ENCODE results near the gene MAP7D3.
"Not testable (repeated sequence)": the region's sequence is repeated elsewhere in the genome, so short reads cannot be mapped to it uniquely, and the experiment has no call there.

MAP7D3 gene

GRCh38 chrX:136250191-136251040 is 784 bp downstream of the MAP7D3 start:
- no peak for DNase-seq (ENCODE audit: low read depth)

- no peak for DNase-seq (ENCODE audit: low read depth)
Observed at GRCh38 chrX:136246201-136246600, 5.0 kb downstream of the MAP7D3 start.

- DNase-seq (ENCODE audit: low read depth), result not testable (repeated sequence)
Observed at GRCh38 chrX:136237849-136238248, 13.4 kb downstream of the MAP7D3 start.

GRCh38 chrX:136237074-136237473 is 14.1 kb downstream of the MAP7D3 start:
- DNase-seq (ENCODE audit: low read depth), result no peak

- no peak for DNase-seq (ENCODE audit: low read depth)
Observed at GRCh38 chrX:136228839-136229207, 22.4 kb downstream of the MAP7D3 start.

GRCh38 chrX:136227948-136228838 is 23.0 kb downstream of the MAP7D3 start:
- DNase-seq (ENCODE audit: low read depth), result no peak

- no peak for DNase-seq (ENCODE audit: low read depth)
Observed at GRCh38 chrX:136227074-136227473, 24.1 kb downstream of the MAP7D3 start.

GRCh38 chrX:136221851-136222513 is 29.2 kb downstream of the MAP7D3 start:
- no peak for DNase-seq (ENCODE audit: low read depth)

GRCh38 chrX:136220951-136221350 is 30.2 kb downstream of the MAP7D3 start:
- no peak for DNase-seq (ENCODE audit: low read depth)

GRCh38 chrX:136220540-136220939 is 30.7 kb downstream of the MAP7D3 start:
- no peak for DNase-seq (ENCODE audit: low read depth)

- no peak for DNase-seq (ENCODE audit: low read depth)
Observed at GRCh38 chrX:136219893-136220292, 31.3 kb downstream of the MAP7D3 start.

GRCh38 chrX:136215559-136215958 is 35.6 kb downstream of the MAP7D3 start:
- DNase-seq (ENCODE audit: low read depth), result no peak

GRCh38 chrX:136214551-136214950 is 36.6 kb downstream of the MAP7D3 start:
- DNase-seq (ENCODE audit: low read depth), result no peak

GRCh38 chrX:136212557-136213111 is 38.6 kb downstream of the MAP7D3 start:
- no peak for DNase-seq (ENCODE audit: low read depth)

- no peak for DNase-seq (ENCODE audit: low read depth)
Observed at GRCh38 chrX:136211766-136212556, 39.2 kb downstream of the MAP7D3 start.

- no peak for DNase-seq (ENCODE audit: low read depth)
Observed at GRCh38 chrX:136210806-136211205, 40.4 kb downstream of the MAP7D3 start.

- DNase-seq (ENCODE audit: low read depth), result no peak
Observed at GRCh38 chrX:136210243-136210642, 41.0 kb downstream of the MAP7D3 start.

- DNase-seq (ENCODE audit: low read depth), result no peak
Observed at GRCh38 chrX:136209751-136210150, 41.4 kb downstream of the MAP7D3 start.

- DNase-seq (ENCODE audit: low read depth), result no peak
Observed at GRCh38 chrX:136209016-136209738, 42.0 kb downstream of the MAP7D3 start.

- no peak for DNase-seq (ENCODE audit: low read depth)
Observed at GRCh38 chrX:136207546-136207945, 43.7 kb downstream of the MAP7D3 start.

GRCh38 chrX:136206916-136207315 is 44.3 kb downstream of the MAP7D3 start:
- DNase-seq (ENCODE audit: low read depth), result no peak
